GM19239 (cell line): ENCODE results near the gene SRL.

Experiments used
- DNase-seq: peaks from one replicate; pipeline ENCODE4 v3.0.0; 2011; ENCODE audit warnings: low spot score; ENCODE audit not compliant: insufficient read length
- FAIRE-seq: peaks from 2 replicates; lab custom pipeline; 2011; peaks lifted over from hg19 to GRCh38; lab: Jason Lieb, UNC

The SRL gene

DNA sequence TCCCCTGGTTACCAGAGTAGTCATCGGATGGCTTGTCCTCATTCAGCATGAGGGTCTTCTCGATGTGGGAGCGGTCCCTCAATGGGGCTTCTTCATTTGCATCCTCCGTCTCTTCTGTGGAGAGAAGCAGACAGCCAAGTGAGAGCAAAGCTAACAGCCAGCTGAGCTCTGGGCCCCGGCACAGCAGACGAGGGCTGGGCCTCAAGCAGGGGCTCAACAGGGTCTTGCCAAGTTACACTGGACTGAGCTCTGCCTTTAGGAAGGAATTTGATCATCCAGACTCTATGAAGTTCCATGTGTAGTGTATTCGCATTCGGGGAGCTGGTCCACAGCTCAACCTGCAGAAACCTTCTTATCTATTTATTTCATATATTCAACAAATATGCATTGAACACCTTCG, 37.4 kb downstream of the SRL start:
- DNase-seq (no peak), FAIRE-seq (no peak)

DNA sequence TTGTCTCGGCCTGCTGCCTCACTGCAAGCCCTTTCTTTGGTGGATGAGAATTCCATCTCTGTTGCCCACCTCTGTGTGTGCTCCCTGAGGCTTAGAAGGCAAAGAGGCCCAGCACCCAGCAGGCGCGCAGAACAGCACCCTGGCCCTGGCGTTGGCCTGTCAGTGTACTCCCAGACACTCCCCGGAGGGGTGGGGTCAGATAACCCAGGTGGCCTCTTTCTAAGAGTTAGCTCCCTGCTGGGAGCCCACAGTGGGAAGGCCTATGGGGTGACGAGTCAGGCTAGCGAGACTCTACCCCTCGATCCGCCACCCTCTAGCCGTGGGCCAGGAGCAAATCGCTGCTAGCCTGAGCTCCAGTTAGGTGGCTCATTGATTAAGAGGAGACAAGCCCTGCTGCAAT, 38.1 kb downstream of the SRL start:
- DNase-seq (no peak), FAIRE-seq (no peak)

DNA sequence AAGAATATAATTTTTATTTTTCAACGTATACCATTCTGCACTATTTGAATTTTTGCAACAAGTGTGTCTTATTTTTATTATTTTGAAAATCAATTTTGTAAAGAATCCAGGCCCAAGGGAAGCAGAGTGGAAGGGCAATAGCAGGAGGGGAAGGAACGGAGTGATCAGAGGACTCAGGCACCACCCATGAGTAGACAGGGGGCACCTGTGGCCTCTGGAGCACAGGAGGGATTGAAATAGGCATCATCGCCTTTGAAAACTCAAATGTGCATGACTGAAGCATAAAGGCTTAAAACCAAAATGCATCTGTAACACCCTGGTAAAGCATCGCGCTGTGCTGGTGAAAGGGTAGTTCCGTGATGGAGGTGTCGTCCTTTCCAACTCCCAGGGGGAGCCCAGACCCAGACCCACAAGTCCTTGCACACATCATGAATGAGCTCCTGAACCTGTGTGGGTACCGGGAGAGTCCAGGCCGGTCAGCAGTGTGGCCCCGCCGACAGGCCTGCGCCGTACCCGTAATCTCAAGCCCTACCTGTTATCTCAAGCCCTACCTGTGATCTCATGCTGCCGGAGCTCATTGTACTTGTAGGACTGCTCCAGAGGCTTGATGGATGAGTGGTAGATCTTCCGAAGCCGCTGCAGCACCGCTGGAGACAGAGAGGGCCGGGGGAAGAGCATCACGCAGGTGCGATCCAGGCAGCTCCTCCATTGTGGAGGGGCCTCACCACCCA, 39.1 kb downstream of the SRL start:
- FAIRE-seq (no peak), DNase-seq (no peak)

DNA sequence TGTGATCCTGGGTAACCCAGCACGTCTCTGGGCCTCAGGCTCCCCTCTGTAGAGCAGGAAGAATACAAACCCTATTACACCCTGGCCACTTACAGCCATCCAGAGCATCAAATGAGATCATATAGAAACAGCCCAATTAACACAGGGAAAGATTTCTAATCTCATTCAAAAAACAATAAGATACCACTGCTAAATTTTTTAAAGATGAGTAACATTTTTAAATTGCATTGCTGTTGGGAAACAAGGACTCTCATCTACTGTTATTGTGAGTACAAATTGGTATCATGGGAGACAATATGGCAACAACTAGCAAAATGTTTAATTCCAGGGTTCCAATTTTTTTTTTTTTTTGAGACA, 41.1 kb downstream of the SRL start:
- FAIRE-seq (no peak), DNase-seq (no peak)

DNA sequence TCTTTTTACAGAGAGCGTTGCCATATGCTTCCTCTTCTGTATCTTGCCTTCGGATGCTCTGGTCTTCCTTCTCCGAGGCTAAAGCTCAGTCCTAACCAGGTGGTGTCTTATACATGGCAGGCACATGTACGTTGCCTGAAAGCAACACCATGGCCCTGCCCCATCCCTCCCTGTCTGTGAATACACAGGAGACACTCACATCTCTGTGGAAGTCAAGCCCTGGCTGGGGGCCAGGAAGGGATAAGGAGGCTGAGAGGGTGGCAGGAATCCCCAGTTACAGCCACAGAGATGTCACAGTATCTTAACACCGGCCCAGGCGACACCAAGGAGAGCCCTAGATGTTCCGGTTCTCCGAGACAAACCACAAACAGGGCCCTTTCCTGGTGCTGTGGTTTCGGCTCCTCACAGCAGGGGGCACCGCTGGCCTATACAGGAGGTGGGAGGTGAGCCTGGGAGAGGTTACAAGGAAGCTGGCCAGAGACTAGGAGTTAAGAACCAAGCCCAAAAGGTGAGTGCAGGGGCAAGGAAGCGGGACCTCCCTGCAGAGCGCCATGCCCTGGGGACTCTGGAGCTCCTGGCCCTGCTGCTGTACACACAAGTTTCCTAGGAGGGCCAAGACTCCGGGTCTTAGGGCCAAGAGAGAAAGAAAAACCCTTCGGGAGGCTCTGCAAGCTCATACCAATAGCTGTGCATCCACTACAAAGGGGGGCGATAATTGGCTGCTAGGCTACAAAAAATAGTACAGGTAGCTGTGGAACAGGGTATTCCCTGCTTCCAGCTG, 41.7 kb downstream of the SRL start:
- FAIRE-seq (no peak), DNase-seq (no peak)

DNA sequence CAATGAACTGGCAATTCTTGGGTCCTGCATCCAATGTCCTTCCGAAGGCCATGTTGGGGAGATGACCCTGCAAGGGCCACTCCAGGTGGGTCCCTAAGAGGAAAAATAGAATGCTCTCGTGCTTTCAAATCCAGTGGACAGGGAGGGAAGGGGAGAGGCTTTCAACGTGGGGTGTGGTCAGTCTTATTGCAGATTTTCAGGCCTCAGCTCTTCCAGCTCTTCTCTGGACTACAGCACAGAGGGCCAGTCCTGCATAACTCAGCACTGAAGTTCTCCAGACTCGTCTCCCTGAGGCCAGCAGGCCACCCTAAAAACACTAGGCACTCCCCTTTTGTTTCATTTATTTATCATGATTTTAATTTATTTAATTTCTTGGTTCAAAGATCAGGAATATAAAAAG, 43.1 kb downstream of the SRL start:
- FAIRE-seq (no peak), DNase-seq (no peak)

DNA sequence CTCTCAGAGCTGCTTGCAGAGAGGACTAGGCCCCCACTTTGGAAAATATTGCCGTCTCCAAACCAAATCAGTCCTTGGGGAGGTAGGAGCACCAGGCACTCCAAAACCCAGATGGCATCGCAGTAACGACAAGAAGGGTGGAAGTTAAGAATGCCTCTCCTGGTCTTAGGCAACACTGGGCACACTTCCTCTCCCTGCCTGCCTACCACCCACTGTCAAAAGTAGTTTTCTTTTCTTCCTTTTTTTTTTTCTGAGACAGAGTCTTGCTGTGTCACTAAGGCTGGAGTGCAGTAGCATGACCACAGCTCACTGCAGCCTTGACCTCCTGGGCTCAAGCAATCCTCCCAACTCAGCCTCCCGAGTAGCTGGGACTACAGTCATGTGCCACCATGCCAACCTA, 47.2 kb downstream of the SRL start:
- no peak for DNase-seq
- no peak for FAIRE-seq

DNA sequence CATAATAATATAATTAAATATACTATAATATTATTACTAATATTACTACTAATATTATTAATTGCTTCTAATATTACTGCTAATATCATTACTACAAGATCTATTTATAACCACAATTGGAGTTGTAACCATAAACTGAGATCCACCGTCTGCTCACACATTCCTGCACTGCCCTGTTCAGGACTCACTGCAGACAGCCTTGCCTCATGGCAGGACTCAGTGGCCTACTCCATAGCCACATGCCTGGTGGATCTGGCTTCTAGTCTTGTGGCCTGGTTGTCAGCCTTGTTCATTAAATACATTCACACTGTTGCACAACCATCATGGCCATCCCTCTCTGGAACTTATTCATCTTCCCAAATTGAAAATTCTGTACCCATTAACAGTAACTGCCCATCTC, 48.0 kb downstream of the SRL start:
- FAIRE-seq, result no peak
- DNase-seq, result no peak

DNA sequence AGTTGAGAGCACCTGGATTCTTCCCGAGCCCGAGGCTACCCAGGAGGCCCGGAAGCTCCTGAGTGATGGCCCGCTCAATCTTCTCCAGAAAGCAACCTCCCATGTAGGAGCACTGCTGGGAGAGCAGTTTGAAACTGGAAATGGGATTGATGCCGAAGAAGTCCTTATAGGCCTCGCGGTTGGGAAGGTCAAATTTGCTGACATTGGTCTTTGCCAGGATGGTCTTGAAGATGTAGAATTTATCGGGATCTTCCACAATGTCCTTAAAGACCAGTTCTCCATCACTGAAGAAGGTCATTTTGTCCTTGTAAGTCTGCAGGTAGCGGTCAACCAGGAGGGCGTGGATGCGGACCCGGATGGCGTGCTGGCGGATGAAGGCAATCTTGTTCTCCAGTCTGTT, 49.7 kb downstream of the SRL start:
- FAIRE-seq (no peak), DNase-seq (no peak)

DNA sequence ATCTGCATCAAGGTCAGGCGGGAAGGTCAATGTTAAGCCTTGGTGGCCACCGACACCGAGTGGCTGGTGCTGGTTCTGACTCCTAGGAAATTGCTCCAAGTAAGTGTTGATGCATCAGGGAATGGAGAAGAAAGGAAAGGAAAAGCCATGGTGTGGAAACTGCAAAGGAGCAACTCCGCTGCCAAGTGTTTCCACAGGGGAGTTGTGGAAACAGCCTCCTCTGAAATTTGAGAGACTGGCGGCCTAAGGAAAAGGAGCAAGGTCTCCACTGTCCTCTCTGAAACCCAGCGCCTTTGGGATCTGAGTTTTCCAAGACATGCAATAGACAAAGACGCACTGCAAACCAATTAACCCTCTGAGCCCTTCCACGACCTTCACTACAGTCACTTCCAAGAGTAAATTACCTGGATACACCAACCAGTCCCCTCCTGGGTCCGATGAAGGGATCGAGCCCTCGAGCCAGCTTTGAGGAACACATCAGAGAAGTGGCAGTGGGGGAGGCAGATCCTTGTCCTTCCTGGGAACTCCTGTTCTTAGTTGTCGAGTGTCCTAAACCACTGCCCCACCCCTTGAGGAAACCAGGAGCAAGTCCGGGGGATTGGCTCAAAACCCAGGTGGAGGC, 51.1 kb downstream of the SRL start:
- FAIRE-seq (no peak), DNase-seq (no peak)

DNA sequence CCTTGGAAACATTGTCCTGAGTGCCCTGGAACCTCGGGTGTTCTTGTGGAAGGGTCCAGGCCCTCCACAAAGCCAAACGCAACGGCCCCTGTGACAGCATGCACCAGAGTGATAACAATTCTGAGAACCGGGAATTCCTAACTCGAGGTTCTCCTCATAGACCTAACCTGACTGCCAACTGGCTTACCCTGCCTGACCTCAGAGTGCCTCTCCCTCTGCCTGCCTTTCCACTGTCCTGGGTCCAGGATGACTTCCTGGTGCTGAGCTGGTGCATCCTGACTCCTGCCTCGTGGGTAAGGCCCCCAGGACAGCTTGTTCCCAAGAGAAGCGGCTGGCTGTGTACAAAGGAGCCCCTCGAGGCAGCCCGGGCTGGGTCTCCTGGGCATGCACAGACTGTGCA, 51.8 kb downstream of the SRL start:
- DNase-seq (no peak), FAIRE-seq (no peak)

DNA sequence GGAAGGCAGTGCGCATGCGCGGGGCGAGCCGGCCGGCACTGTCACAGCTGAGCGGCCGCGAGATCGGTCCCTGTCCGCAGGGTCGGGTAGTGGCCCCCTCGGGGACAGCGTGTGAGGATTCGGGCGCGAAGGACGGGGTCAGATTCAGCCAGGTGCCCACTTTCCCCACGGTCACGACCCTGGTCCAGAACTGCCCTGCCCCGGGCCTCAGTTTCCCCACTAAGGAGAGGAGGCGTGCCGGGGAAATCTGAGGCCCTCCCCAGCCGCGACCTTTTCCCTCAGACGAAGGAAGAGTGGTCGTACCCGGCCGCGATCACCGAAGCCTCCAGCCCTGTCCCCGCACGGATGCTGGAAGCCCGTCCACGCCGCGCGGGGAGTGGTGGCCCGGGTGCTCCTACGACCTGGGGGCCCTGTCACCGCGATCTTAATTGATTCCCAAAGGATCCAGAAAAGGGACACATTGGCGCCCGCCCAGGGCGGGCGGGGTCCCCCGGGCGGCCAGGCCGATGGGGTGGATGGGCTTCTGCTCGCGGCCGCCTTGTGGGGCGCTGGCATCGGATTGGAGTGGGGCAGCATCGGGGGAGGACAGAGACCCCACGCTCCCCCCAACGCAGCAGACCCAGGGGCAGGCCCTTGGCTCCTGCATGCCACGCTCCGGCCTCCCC, 57.7 kb downstream of the SRL start:
- DNase-seq (no peak), FAIRE-seq (no peak)

DNA sequence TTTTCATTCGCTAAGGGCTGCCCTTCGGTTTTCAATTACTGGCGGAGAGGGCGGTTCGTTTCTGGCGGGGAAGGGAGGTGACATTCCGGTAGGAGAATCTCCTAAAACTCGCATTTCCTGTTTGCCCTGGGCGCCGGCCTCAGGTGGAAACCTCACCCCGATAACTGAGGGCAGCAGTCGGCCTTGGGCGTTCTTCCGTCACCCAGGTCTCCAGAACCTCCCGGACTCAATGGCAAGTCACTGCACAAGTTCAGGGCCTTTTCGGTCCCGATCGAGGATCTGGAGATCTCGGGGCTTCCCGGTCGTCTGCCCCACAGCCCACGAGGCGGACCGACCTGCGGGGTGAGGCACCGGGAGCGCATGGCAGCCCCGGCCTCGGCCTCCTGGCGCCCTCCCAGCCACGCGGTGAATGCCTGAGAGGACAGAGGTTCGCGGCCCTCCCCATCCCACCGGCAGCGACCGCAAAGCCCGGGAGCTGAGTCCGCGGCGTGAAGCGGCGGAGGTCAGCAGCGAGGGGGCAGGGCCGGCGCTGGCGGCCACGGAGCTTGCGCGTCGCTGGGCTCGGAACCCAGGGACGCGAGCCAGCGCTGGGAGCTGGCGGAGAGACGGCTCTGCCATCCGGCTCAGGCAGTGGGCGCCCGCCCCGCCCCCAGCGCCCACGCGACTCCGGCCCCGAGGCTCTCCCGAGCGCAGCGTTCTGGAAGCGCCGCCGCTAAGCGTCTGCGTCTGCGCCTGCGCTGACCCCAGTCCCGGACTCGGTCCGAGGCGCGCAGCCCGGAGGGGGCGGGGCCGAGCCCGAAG, 58.4 kb downstream of the SRL start:
- FAIRE-seq, result peak; percentile 90
- DNase-seq, result peak; percentile 99

DNA sequence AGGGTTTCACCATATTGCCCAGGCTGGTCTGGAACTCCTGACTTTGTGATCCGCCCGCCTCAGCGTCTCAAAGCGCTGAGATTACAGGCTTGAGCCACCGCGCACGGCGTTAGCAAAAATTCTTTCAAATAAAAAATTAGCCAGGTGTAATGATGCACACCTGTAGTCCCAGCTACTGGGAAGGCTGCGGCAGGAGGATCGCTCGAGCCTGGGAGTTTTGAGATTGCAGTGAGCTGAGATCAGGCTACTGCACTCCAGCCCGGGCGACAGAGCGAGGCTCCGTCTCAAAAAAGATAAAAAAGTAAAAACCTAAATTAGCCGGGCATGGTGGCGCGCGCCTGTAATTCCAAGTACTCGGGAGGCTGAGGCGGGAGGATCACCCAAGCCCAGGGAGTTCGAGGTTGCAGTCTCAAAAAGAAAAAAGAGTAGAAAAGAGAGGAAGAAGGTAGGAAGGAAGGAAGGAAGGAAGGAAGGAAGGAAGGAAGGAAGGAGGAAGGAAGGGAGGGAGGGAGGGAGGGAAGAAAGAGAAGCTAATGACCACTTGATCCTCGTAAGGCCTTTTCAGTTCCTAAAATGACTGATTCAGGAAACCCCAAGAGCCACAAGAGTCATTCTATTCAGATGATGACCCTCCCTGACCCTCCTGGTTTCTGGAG, 59.2 kb downstream of the SRL start:
- peak; percentile 81 for FAIRE-seq

DNA sequence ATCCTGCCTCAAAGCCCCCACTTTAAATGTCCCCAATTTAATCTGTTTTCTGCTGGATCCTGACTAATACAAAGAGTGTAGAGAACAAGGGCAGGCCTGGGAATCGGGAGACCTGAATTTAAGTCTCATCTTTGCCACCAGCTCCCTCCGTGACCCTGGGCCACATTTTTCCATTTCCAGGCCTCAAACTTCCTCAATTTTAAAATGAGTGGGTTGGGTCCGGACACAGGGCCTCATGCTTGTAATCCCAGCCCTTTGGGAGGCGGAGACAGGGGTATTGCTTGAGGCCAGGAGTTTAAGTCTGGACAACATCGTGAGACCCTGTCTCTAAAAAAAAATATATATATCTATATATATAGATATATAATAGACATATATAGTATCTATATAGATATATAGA, 61.4 kb downstream of the SRL start:
- FAIRE-seq (no peak), DNase-seq (no peak)

More for the DNA sequence above, 59.2 kb downstream of the SRL start:
- DNase-seq, result peak; percentile 59

DNA sequence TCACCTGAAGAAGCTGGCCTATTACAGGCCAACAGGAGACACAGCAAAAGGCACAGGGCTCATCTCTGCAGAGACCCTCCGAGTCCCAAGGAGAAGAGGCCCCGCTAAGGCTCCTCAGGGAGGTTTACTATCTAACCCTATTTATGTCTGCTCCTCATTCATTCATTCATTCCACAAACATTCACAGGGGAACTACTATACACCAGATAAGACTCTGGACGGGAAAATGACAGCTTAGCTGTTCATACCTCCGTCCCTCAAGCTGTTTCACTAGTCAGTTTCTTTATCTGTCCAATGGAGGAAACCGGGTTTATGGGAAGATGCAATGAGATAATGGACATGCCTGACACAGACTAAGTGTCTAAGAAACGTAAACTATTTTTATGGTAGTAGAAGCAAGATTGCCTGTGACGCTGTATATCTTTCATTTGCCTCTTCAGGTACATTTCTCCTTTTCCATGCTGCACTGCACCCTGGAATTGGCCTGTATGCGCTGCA, 62.1 kb downstream of the SRL start:
- DNase-seq (no peak), FAIRE-seq (no peak)

DNA sequence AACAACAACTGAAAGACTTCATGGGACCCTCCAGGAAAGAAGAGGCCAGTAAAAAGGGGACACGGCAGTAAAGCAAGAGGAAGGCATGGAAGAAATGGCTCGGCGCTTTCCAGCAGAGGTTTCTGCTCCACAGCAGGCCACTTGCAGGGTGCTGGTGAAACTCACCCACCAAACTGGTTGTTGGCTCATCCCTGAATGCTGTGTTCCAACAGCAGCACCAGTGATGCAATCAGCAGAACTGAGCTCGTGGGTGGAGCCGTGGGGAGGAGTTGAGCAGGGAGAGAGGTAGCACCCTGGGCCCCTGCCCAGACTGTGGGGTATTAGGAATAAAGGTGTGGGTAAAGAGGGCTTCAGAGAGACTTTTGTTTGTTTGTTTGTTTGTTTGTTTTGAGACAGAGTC, 62.9 kb downstream of the SRL start:
- FAIRE-seq, result no peak
- DNase-seq, result no peak

DNA sequence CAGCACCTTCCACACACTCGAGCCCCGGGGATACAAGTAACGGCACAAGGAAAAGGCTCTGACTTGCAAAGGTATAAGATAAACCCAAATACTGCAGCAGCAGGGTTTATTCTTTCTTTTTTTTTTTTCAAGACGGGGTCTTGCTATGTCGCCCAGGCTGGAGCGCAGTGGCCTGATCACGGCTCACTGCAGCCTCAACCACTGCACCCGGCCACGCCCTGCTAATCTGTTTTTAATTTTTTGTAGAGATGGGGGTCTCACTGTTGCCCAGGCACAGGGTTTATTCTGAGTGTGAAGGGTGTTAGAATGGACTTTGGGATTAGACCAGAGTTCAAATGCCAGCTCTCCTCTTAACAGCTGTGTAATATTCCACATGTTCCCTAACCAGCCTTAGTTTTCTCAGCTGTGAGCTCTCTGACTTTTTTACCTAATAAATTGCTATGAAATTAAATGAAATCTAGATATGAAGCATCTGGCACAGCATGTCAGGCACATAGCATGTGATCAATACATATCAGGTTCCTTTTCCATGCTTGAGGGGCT, 63.3 kb downstream of the SRL start:
- no peak for FAIRE-seq
- DNase-seq, result no peak

DNA sequence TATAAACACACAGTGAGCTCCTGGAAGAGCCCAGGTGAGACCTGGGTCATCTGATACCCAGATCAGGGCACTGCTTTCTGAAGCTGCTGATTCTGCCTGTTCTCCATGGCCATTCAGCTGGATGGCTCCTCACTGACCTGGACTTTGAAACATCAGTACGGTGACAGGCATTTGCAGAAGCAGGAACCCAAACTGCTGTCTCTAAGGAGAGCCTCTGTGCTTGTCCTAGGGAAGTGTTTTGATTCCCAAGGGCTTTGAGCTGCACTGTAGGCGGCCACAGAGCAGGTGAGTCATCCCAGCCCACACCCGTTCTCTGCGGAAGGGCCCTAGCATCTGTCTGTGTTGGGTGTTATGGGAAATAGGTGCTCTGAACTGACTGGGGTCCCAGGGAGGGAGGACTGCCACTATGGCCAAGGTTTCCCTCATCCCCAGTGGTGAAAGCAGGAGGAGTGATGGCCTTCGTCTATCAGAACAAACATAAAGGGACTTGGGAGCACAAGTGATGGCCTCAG, 64.9 kb downstream of the SRL start:
- FAIRE-seq, result peak; percentile 82

More for the DNA sequence above, 64.9 kb downstream of the SRL start:
- DNase-seq, result peak; percentile 29
